Heart right ventricle (tissue), 16 donors: ENCODE measurements around the gene HSD17B8. TPM values are rescaled to one million over a fixed set of nuclear protein-coding genes. Genes with fewer than 3 reads are reported as not detected.
A peak's percentile ranks its signal among the peaks of the same experiment; 100 is the strongest.

Experiments
- ATAC-seq, 8 donors: fragments of 200-7000 bp; cut with Tn5 transposase; one replicate each; pipeline ENCODE4 v1.9.1; 2020; ENCODE audit warnings: mild to moderate bottlenecking in 8 of 8, moderate library complexity in 8 of 8, moderate number of reproducible peaks in 1 of 8
- DNase-seq, 2 donors: peaks; one replicate each; pipeline ENCODE4 v3.0.0-alpha.2; 2020
- H3K27ac ChIP-seq, 10 donors: fragments of 200-600 bp; sonication (generic) in 2 of 10; one replicate each; pipeline versions ENCODE4 v1.5.0 to v1.8.0; 2020 to 2022; ENCODE audit warnings: mild to moderate bottlenecking in 3 of 10
- H3K27me3 ChIP-seq, 7 donors: fragments of 200-600 bp; one replicate each; pipeline ENCODE4 v1.8.0; 2021 to 2022; ENCODE audit warnings: mild to moderate bottlenecking in 2 of 7
- H3K36me3 ChIP-seq, 9 donors: fragments of 200-600 bp; sonication (generic) in 1 of 9; one replicate each; pipeline versions ENCODE4 v1.5.0 to v1.8.0; 2020 to 2022; ENCODE audit warnings: mild to moderate bottlenecking in 2 of 9
- H3K4me1 ChIP-seq, 9 donors: fragments of 200-600 bp; sonication (generic) in 1 of 9; one replicate each; pipeline versions ENCODE4 v1.5.0 to v1.8.0; 2020 to 2022; ENCODE audit warnings: mild to moderate bottlenecking in 4 of 9
- H3K4me3 ChIP-seq, 10 donors: fragments of 200-600 bp; sonication (generic) in 2 of 10; one replicate each; pipeline versions ENCODE4 v1.5.0 to v1.8.0; 2020 to 2022; ENCODE audit warnings: mild to moderate bottlenecking in 7 of 10, moderate library complexity in 2 of 10
- H3K9me3 ChIP-seq, 11 donors: fragments of 200-600 bp in 10 of 11; sonication (generic) in 2 of 11; one replicate each; pipeline versions ENCODE4 v1.5.0 to v1.8.0; 2013 to 2022; ENCODE audit warnings: mild to moderate bottlenecking in 2 of 11, control low read depth in 1 of 11, moderate library complexity in 1 of 11
- CTCF ChIP-seq, 9 donors: fragments of 200-600 bp; sonication (generic) in 2 of 9; IDR thresholded peaks; one replicate each; pipeline versions ENCODE4 v1.5.0 to v1.8.0; 2021 to 2022; ENCODE audit warnings: antibody characterized with exemption in 9 of 9, mild to moderate bottlenecking in 5 of 9, moderate library complexity in 1 of 9
- WGBS, 2 donors: extraction: QIAGEN DNeasy Blood & Tissue Kit; methylation state at CpG; one replicate each; pipeline ENCODE4 v1.1.7; 2013; ENCODE audit warnings: inconsistent platforms in 1 of 2; 5-methylcytosine and 5-hydroxymethylcytosine counted together
- intact Hi-C, 10 donors: fragments of 100-400 bp; cut with DNase I; formaldehyde crosslinking; loops; one replicate each; pipeline versions ENCODE4 v1.11.1 to v1.14.2; 2022
- polyA plus RNA-seq, 2 donors: library from polyadenylated mRNA; stranded (reverse); fragments of 200-250 nt; gene quantifications; one replicate each; pipeline ENCODE4 v1.2.3, GENCODE V29; 2013
- total RNA-seq, 10 donors: library from RNA; stranded (reverse); fragmentation: NEBNext Ultra II Directional in 3 of 10; extraction: Animal tissue kit (Norgen Biotek cat#: 25700) in 3 of 10; gene quantifications; one replicate each; pipeline versions ENCODE4 v1.2.1 to v1.2.4, GENCODE V29; 2021 to 2023
- donor health status: Arrhythmogenic right ventricular cardiomyopathy.
- donor health status: ischemic (EF 13 %, LVEDD 7.1; RV severe dilation, severe dysfunction).
- donor health status: healthy with polysubstance abuse.
- donor health status: DM: no; HTN: yes; CAD: no.
- donor health status: DM: no; HTN: no; CAD: no.
- donor health status: ischemic (EF 25% LVEDD 6.9; RV normal size, moderate dysfunction).
- donor health status: ischemic (EF 25% LVEDD 5.7; RV mildly dilated, moderate dysfunction).
- donor health status: healthy.
- donor health status: DM: yes; HTN: yes; CAD: no.
- donor health status: Ischemic cardiomyopathy.
- donor health status: ischemic (EF 35%, LVEDD 5.7; RV mildly dilated, moderate dysfunction).
- donor health status: nonischemic (EF 11% LVEDD 7.7; RV severe dilation, severe dysfunction).
- donor health status: DM: yes; HTN: yes; CAD: no.
- donor health status: PGD.
- donor health status: ischemic (EF 29% LVEDD 5.4; RV normal size, mild dysfunction).
- donor health status: nonischemic (EF 23%, LVEDD 6.1; RV moderate dilation, normal function).

The HSD17B8 gene
- total and polyA plus RNA-seq, 12 donors, result 7.4 to 25.5 (median 21.4) TPM

- intact Hi-C loops, result loop anchor here in 4 of 10 donors (2.0 to 10.0 kb wide), 5 partner anchors 47 to 1068 kb away; partner anchors contain the start of genes AGPAT1 (in 1 of the 4) and RNF5 (in 1 of the 4)
- H3K27ac ChIP-seq, result peak within 1 kb of the TSS; percentile 94 to 99 (median 98)
- 0% methylated on average over 68 of the region's 68 CpGs for WGBS, 2 donors
- H3K27me3 ChIP-seq, result no peaks in the 10 kb centered on the region
- H3K9me3 ChIP-seq, result no peaks in the 10 kb centered on the region
- ATAC-seq (peak; percentile 84 to 95 (median 92)), DNase-seq (peak; percentile 99 to 100)
- no peak for TF ChIP-seq CTCF (IDR thresholded peaks at IDR 0.05)
- H3K36me3 ChIP-seq, result peaks cover 0 to 54% (median 36%) of the 10 kb centered on the region in 9 donors
- H3K4me3 ChIP-seq, result peak within 1 kb of the TSS; percentile 56 to 97 (median 80)
- peaks cover 27 to 78% (median 66%) of the 10 kb centered on the region in 9 donors for H3K4me1 ChIP-seq
Measured at GRCh38 chr6:33200219-33201146, 4.0 kb upstream of the HSD17B8 start, which contains the start of the genes RXRB and SLC39A7. RXRB (minus strand) TSS chr6:33200665; CDS start chr6:33200476, 189 bp downstream. SLC39A7 (plus strand) TSS chr6:33200867; CDS start chr6:33201246, 379 bp downstream.

- H3K4me3 ChIP-seq, result peak overlapping the region; percentile 56 to 97 (median 80)
- intact Hi-C loops, result loop anchor here in 4 of 10 donors (2.0 to 10.0 kb wide), 5 partner anchors 46 to 1068 kb away; partner anchors contain the start of genes AGPAT1 (in 1 of the 4) and RNF5 (in 1 of the 4)
- WGBS, 2 donors, result 4 to 5% methylated on average over 14 of the region's 14 CpGs
- H3K9me3 ChIP-seq, result no peaks in the 10 kb centered on the region
- peak in 1 of 8 donors; percentile 2 for ATAC-seq
- H3K27me3 ChIP-seq, result no peaks in the 10 kb centered on the region
- peak overlapping the region; percentile 94 to 99 (median 98) for H3K27ac ChIP-seq
- peak in 3 of 9 donors; percentile 13 to 18 (median 14) for TF ChIP-seq CTCF (IDR thresholded peaks at IDR 0.05)
- peaks cover 0 to 47% (median 33%) of the 10 kb centered on the region in 9 donors for H3K36me3 ChIP-seq
- DNase-seq, result no peak
- peaks cover 27 to 77% (median 66%) of the 10 kb centered on the region in 9 donors for H3K4me1 ChIP-seq
Measured at GRCh38 chr6:33201147-33201545, 3.3 kb upstream of the HSD17B8 start.

- Histone ChIP-seq H3K36me3 (peaks cover 0 to 39% (median 25%) of the 10 kb centered on the region in 9 donors), H3K27ac (peak overlapping the region in 8 of 10 donors; percentile 94 to 99 (median 98)), H3K4me1 (peaks cover 27 to 70% (median 63%) of the 10 kb centered on the region in 9 donors), H3K4me3 (peak overlapping the region; percentile 56 to 97 (median 80)), H3K27me3 (no peaks in the 10 kb centered on the region), H3K9me3 (no peaks in the 10 kb centered on the region)
- 82 to 83% methylated on average over 6 of the region's 6 CpGs for WGBS, 2 donors
- DNase-seq (no peak), ATAC-seq (no peak)
- TF ChIP-seq CTCF (IDR thresholded peaks at IDR 0.05), result no peak
- intact Hi-C loops, result loop anchor here in 4 of 10 donors (2.0 to 10.0 kb wide), 5 partner anchors 45 to 1069 kb away; partner anchors contain the start of genes AGPAT1 (in 1 of the 4) and RNF5 (in 1 of the 4)
Measured at GRCh38 chr6:33201935-33202334, 2.5 kb upstream of the HSD17B8 start.

- Histone ChIP-seq H3K9me3 (no peaks in the 10 kb centered on the region), H3K27ac (no peak overlapping the region), H3K27me3 (no peaks in the 10 kb centered on the region), H3K36me3 (peaks cover 0 to 31% (median 19%) of the 10 kb centered on the region in 9 donors), H3K4me1 (peaks cover 26 to 70% (median 62%) of the 10 kb centered on the region in 9 donors), H3K4me3 (peak overlapping the region in 1 of 10 donors; percentile 83)
- ATAC-seq, result no peak
- no peak for TF ChIP-seq CTCF (IDR thresholded peaks at IDR 0.05)
- no peak for DNase-seq
- 91% methylated on average over 6 of the region's 6 CpGs for WGBS, 2 donors
- intact Hi-C loops, result loop anchor here in 3 of 10 donors (5.0 to 10.0 kb wide), 3 partner anchors 45 to 1028 kb away; partner anchors contain the start of genes AGPAT1 (in 1 of the 3) and RNF5 (in 1 of the 3)
Measured at GRCh38 chr6:33202799-33203198, 1.7 kb upstream of the HSD17B8 start.
